ENCODE results near the gene ADNP.

DNA sequence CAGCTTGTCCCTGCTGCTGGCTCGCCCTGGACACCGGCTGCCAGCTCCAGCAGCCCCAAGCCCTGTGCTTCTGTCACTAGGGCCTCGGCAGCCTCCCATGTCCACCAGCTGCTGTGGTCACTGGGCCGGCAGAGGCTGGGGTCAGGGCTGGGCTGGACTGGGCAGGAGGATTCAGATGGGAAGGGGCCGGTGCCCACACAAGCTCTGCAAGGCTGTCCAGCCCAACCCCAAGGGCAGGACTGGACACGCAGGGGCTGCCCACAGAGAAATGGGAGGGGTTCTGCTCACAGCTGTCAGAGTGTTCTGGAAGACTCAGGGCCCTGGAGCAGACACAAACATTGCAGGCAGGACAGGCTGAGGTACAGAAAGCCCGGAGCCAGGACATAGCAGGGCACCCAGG is 65.6 kb downstream of the ADNP start:
- TF ChIP-seq, protein P1, sequence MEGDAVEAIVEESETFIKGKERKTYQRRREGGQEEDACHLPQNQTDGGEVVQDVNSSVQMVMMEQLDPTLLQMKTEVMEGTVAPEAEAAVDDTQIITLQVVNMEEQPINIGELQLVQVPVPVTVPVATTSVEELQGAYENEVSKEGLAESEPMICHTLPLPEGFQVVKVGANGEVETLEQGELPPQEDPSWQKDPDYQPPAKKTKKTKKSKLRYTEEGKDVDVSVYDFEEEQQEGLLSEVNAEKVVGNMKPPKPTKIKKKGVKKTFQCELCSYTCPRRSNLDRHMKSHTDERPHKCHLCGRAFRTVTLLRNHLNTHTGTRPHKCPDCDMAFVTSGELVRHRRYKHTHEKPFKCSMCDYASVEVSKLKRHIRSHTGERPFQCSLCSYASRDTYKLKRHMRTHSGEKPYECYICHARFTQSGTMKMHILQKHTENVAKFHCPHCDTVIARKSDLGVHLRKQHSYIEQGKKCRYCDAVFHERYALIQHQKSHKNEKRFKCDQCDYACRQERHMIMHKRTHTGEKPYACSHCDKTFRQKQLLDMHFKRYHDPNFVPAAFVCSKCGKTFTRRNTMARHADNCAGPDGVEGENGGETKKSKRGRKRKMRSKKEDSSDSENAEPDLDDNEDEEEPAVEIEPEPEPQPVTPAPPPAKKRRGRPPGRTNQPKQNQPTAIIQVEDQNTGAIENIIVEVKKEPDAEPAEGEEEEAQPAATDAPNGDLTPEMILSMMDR (IDR thresholded peaks at IDR 0.05): no peak
- TF ChIP-seq POLR2AphosphoS5 (IDR thresholded peaks at IDR 0.05) (no peak), POLR2A (IDR thresholded peaks at IDR 0.05) (no peak), EP300 (IDR thresholded peaks at IDR 0.05) (no peak)

All from gastroesophageal sphincter (tissue), 3 donors.